ENCODE results near the gene ZG16. TPM values are rescaled to one million over a fixed set of nuclear protein-coding genes. Genes with fewer than 3 reads are reported as not detected.
"Not testable (repeated sequence)": the region's sequence is repeated elsewhere in the genome, so short reads cannot be mapped to it uniquely, and the experiment has no call there.

The ZG16 gene
- not detected in 2 replicates for total RNA-seq

- intact Hi-C loops (cut with micrococcal nuclease), result no loop called here
- DNase-seq (ENCODE audit: low spot score), result no peak
- Mint-ChIP-seq H3K4me1 (ENCODE audit: low read depth) (no peaks in the 10 kb centered on the region), H3K27me3 (ENCODE audit: low read depth) (peaks cover 8% of the 10 kb centered on the region), H3K9me3 (no peaks in the 10 kb centered on the region), H3K4me3 (ENCODE audit: low read depth) (no peak within 1 kb of the TSS), H3K36me3 (ENCODE audit: low read depth) (no peaks in the 10 kb centered on the region), H3K27ac (no peak within 1 kb of the TSS)
These were observed at the start of gene ZG16 for GRCh38 chr16:29777576-29778350. Gene ZG16 (plus strand): TSS chr16:29778256. CDS start chr16:29779267, 1,011 bp downstream.

- H3K27me3 Mint-ChIP-seq (ENCODE audit: low read depth), result peaks cover 11% of the 10 kb centered on the region
- H3K4me1 Mint-ChIP-seq (ENCODE audit: low read depth), result peaks cover 22% of the 10 kb centered on the region
- DNase-seq (ENCODE audit: low spot score), result no peak
- H3K4me3 Mint-ChIP-seq (ENCODE audit: low read depth), result no peak overlapping the region
- intact Hi-C loops (cut with micrococcal nuclease), result no loop called here
- H3K27ac Mint-ChIP-seq, result no peak overlapping the region
- H3K9me3 Mint-ChIP-seq, result peaks cover 7% of the 10 kb centered on the region
- H3K36me3 Mint-ChIP-seq (ENCODE audit: low read depth), result peaks cover 4% of the 10 kb centered on the region
These were observed 48.9 kb upstream of the ZG16 start for GRCh38 chr16:29729116-29729521.

GRCh38 chr16:29730649-29731048 is 47.4 kb upstream of the ZG16 start:
- peaks cover 5% of the 10 kb centered on the region for H3K36me3 Mint-ChIP-seq (ENCODE audit: low read depth)
- H3K27ac Mint-ChIP-seq, result peak overlapping the region; percentile 20
- peaks cover 7% of the 10 kb centered on the region for H3K9me3 Mint-ChIP-seq
- no peak for DNase-seq (ENCODE audit: low spot score)
- H3K27me3 Mint-ChIP-seq (ENCODE audit: low read depth), result peaks cover 11% of the 10 kb centered on the region
- intact Hi-C loops (cut with micrococcal nuclease), result no loop called here
- H3K4me1 Mint-ChIP-seq (ENCODE audit: low read depth), result peaks cover 25% of the 10 kb centered on the region
- no peak overlapping the region for H3K4me3 Mint-ChIP-seq (ENCODE audit: low read depth)

GRCh38 chr16:29731768-29732601 is 46.1 kb upstream of the ZG16 start:
- peak overlapping the region; percentile 71 for H3K4me3 Mint-ChIP-seq (ENCODE audit: low read depth)
- peaks cover 11% of the 10 kb centered on the region for H3K27me3 Mint-ChIP-seq (ENCODE audit: low read depth)
- H3K27ac Mint-ChIP-seq, result peak overlapping the region; percentile 99
- DNase-seq (ENCODE audit: low spot score), result peak; percentile 48
- peaks cover 37% of the 10 kb centered on the region for H3K4me1 Mint-ChIP-seq (ENCODE audit: low read depth)
- intact Hi-C loops (cut with micrococcal nuclease), result loop anchor here (1.0 to 2.0 kb wide), 3 partner anchors 14 to 58 kb away; partner anchors contain the start of gene KIF22
- not testable (repeated sequence) for H3K9me3 Mint-ChIP-seq; H3K36me3 Mint-ChIP-seq (ENCODE audit: low read depth)

- DNase-seq (ENCODE audit: low spot score), result no peak
- Mint-ChIP-seq H3K4me3 (ENCODE audit: low read depth) (no peak overlapping the region), H3K27me3 (ENCODE audit: low read depth) (no peaks in the 10 kb centered on the region), H3K36me3 (ENCODE audit: low read depth) (peaks cover 14% of the 10 kb centered on the region), H3K4me1 (ENCODE audit: low read depth) (peaks cover 54% of the 10 kb centered on the region), H3K9me3 (peaks cover 7% of the 10 kb centered on the region), H3K27ac (no peak overlapping the region)
- intact Hi-C loops (cut with micrococcal nuclease), result no loop called here
These were observed 43.3 kb upstream of the ZG16 start for GRCh38 chr16:29734786-29735185.

- Mint-ChIP-seq H3K9me3 (peaks cover 7% of the 10 kb centered on the region), H3K27ac (no peak overlapping the region), H3K4me1 (ENCODE audit: low read depth) (peaks cover 61% of the 10 kb centered on the region), H3K4me3 (ENCODE audit: low read depth) (no peak overlapping the region), H3K27me3 (ENCODE audit: low read depth) (no peaks in the 10 kb centered on the region), H3K36me3 (ENCODE audit: low read depth) (peaks cover 24% of the 10 kb centered on the region)
- no peak for DNase-seq (ENCODE audit: low spot score)
- intact Hi-C loops (cut with micrococcal nuclease), result no loop called here
These were observed 41.9 kb upstream of the ZG16 start for GRCh38 chr16:29736112-29736511.

- Mint-ChIP-seq H3K9me3 (peaks cover 7% of the 10 kb centered on the region), H3K4me1 (ENCODE audit: low read depth) (peaks cover 65% of the 10 kb centered on the region), H3K27me3 (ENCODE audit: low read depth) (no peaks in the 10 kb centered on the region), H3K36me3 (ENCODE audit: low read depth) (peaks cover 29% of the 10 kb centered on the region), H3K27ac (no peak overlapping the region), H3K4me3 (ENCODE audit: low read depth) (no peak overlapping the region)
- intact Hi-C loops (cut with micrococcal nuclease), result no loop called here
- no peak for DNase-seq (ENCODE audit: low spot score)
These were observed 41.3 kb upstream of the ZG16 start for GRCh38 chr16:29736764-29737163.

- peaks cover 60% of the 10 kb centered on the region for H3K4me1 Mint-ChIP-seq (ENCODE audit: low read depth)
- no peaks in the 10 kb centered on the region for H3K27me3 Mint-ChIP-seq (ENCODE audit: low read depth)
- no peak for DNase-seq (ENCODE audit: low spot score)
- intact Hi-C loops (cut with micrococcal nuclease), result loop anchor here (1.0 kb wide), 1 partner anchor 9 kb away; no protein-coding TSS in a partner anchor
- peak overlapping the region; percentile 70 for H3K27ac Mint-ChIP-seq
- no peak overlapping the region for H3K4me3 Mint-ChIP-seq (ENCODE audit: low read depth)
- H3K9me3 Mint-ChIP-seq, result peaks cover 3% of the 10 kb centered on the region
- H3K36me3 Mint-ChIP-seq (ENCODE audit: low read depth), result peaks cover 35% of the 10 kb centered on the region
These were observed 40.3 kb upstream of the ZG16 start for GRCh38 chr16:29737713-29738112.

GRCh38 chr16:29738514-29738913 is 39.5 kb upstream of the ZG16 start:
- H3K27ac Mint-ChIP-seq, result peak overlapping the region; percentile 70
- H3K4me1 Mint-ChIP-seq (ENCODE audit: low read depth), result peaks cover 64% of the 10 kb centered on the region
- peaks cover 43% of the 10 kb centered on the region for H3K36me3 Mint-ChIP-seq (ENCODE audit: low read depth)
- H3K27me3 Mint-ChIP-seq (ENCODE audit: low read depth), result no peaks in the 10 kb centered on the region
- H3K9me3 Mint-ChIP-seq, result no peaks in the 10 kb centered on the region
- intact Hi-C loops (cut with micrococcal nuclease), result loop anchor here (1.0 kb wide), 1 partner anchor 8 kb away; no protein-coding TSS in a partner anchor
- DNase-seq (ENCODE audit: low spot score), result peak; percentile 51
- H3K4me3 Mint-ChIP-seq (ENCODE audit: low read depth), result peak overlapping the region; percentile 1

- DNase-seq (ENCODE audit: low spot score); H3K9me3 Mint-ChIP-seq; H3K27me3 Mint-ChIP-seq (ENCODE audit: low read depth); H3K27ac Mint-ChIP-seq; intact Hi-C loops (cut with micrococcal nuclease); H3K4me3 Mint-ChIP-seq (ENCODE audit: low read depth): not testable (repeated sequence)
- Mint-ChIP-seq H3K36me3 (ENCODE audit: low read depth) (peaks cover 54% of the 10 kb centered on the region), H3K4me1 (ENCODE audit: low read depth) (peaks cover 69% of the 10 kb centered on the region)
These were observed 38.0 kb upstream of the ZG16 start for GRCh38 chr16:29739927-29740629.

- H3K27me3 Mint-ChIP-seq (ENCODE audit: low read depth); H3K4me3 Mint-ChIP-seq (ENCODE audit: low read depth); DNase-seq (ENCODE audit: low spot score); intact Hi-C loops (cut with micrococcal nuclease); H3K27ac Mint-ChIP-seq; H3K9me3 Mint-ChIP-seq: not testable (repeated sequence)
- Mint-ChIP-seq H3K4me1 (ENCODE audit: low read depth) (peaks cover 69% of the 10 kb centered on the region), H3K36me3 (ENCODE audit: low read depth) (peaks cover 54% of the 10 kb centered on the region)
These were observed 37.4 kb upstream of the ZG16 start for GRCh38 chr16:29740630-29741015.

- peaks cover 58% of the 10 kb centered on the region for H3K36me3 Mint-ChIP-seq (ENCODE audit: low read depth)
- DNase-seq (ENCODE audit: low spot score), result no peak
- no peaks in the 10 kb centered on the region for H3K27me3 Mint-ChIP-seq (ENCODE audit: low read depth)
- no peaks in the 10 kb centered on the region for H3K9me3 Mint-ChIP-seq
- peaks cover 69% of the 10 kb centered on the region for H3K4me1 Mint-ChIP-seq (ENCODE audit: low read depth)
- peak overlapping the region; percentile 10 for H3K4me3 Mint-ChIP-seq (ENCODE audit: low read depth)
- no peak overlapping the region for H3K27ac Mint-ChIP-seq
- intact Hi-C loops (cut with micrococcal nuclease), result no loop called here
These were observed 35.3 kb upstream of the ZG16 start for GRCh38 chr16:29742683-29743275.
